ENCODE measurements around the gene IRS1.
A peak's percentile ranks its signal among the peaks of the same experiment; 100 is the strongest.
"Not testable (repeated sequence)": the region's sequence is repeated elsewhere in the genome, so short reads cannot be mapped to it uniquely, and the experiment has no call there.

Gene IRS1

GRCh38 chr2:226799211-226799975 lies at the start of gene IRS1:
Gene IRS1 (minus strand): TSS chr2:226799820. CDS start chr2:226798738, 1,082 bp downstream.
- DNase-seq, result peak; percentile 21

GRCh38 chr2:226849349-226849748 lies 49.7 kb upstream of the IRS1 start:
- no peak for DNase-seq

GRCh38 chr2:226847511-226847910 lies 47.9 kb upstream of the IRS1 start:
- DNase-seq, result no peak

GRCh38 chr2:226847090-226847489 lies 47.5 kb upstream of the IRS1 start:
- DNase-seq, result no peak

- DNase-seq, result no peak
These were observed 45.9 kb upstream of the IRS1 start for GRCh38 chr2:226845386-226846116.

- DNase-seq, result not testable (repeated sequence)
These were observed 43.4 kb upstream of the IRS1 start for GRCh38 chr2:226843001-226843400.

GRCh38 chr2:226839951-226840350 lies 40.3 kb upstream of the IRS1 start:
- DNase-seq, result no peak

- no peak for DNase-seq
These were observed 39.5 kb upstream of the IRS1 start for GRCh38 chr2:226839161-226839560.

GRCh38 chr2:226838722-226839121 lies 39.1 kb upstream of the IRS1 start:
- no peak for DNase-seq

- DNase-seq, result no peak
These were observed 38.4 kb upstream of the IRS1 start for GRCh38 chr2:226837787-226838603.

GRCh38 chr2:226837334-226837733 lies 37.7 kb upstream of the IRS1 start:
- DNase-seq, result no peak

GRCh38 chr2:226836548-226836885 lies 36.9 kb upstream of the IRS1 start:
- no peak for DNase-seq

- peak; percentile 94 for DNase-seq
These were observed 36.4 kb upstream of the IRS1 start, which contains the start of gene RHBDD1 for GRCh38 chr2:226835796-226836547. Gene RHBDD1 (plus strand): TSS chr2:226836054. CDS start chr2:226864694, 28,640 bp downstream.

GRCh38 chr2:226835420-226835795 lies 35.8 kb upstream of the IRS1 start:
- peak; percentile 70 for DNase-seq

GRCh38 chr2:226834880-226835279 lies 35.3 kb upstream of the IRS1 start:
- DNase-seq, result not testable (repeated sequence)

- no peak for DNase-seq
These were observed 32.4 kb upstream of the IRS1 start for GRCh38 chr2:226832061-226832460.

- no peak for DNase-seq
These were observed 31.6 kb upstream of the IRS1 start for GRCh38 chr2:226831266-226831665.

GRCh38 chr2:226829721-226830631 lies 30.4 kb upstream of the IRS1 start:
- no peak for DNase-seq

- no peak for DNase-seq
These were observed 28.6 kb upstream of the IRS1 start for GRCh38 chr2:226828191-226828590.

GRCh38 chr2:226825056-226825455 lies 25.4 kb upstream of the IRS1 start:
- no peak for DNase-seq

GRCh38 chr2:226818930-226819329 lies 19.3 kb upstream of the IRS1 start:
- peak; percentile 86 for DNase-seq
